Measurements from ENCODE around the gene DAB1. TPM values are rescaled to one million over a fixed set of nuclear protein-coding genes. Genes with fewer than 3 reads are reported as not detected.

Gene DAB1
- total RNA-seq, 1 experiment from 2014 or later, result not detected

- intact Hi-C loops (cut with micrococcal nuclease), result no loop called here
- Histone ChIP-seq H3K4me1 (ENCODE audit: control insufficient read depth in 1 of 2, insufficient read depth in 2 of 2, low read length in 2 of 2) (no peaks in the 10 kb centered on the region), H3K27me3 (ENCODE audit: insufficient read depth, low read length) (peaks cover 7% of the 10 kb centered on the region; the same call in 1 of the 2 replicates), H3K79me2 (ENCODE audit: insufficient read depth, low read length) (no peaks in the 10 kb centered on the region), H3K4me3 (replicated peaks in 1 of 2; ENCODE audit: low read depth in 1 of 2, low read length in 2 of 2) (no peak overlapping the region), H3K9me3 (ENCODE audit: control insufficient read depth in 1 of 2, insufficient read depth in 1 of 2, low read depth in 1 of 2, low read length in 2 of 2) (no peaks in the 10 kb centered on the region), H2AFZ (ENCODE audit: low read depth, low read length, poor library complexity, severe bottlenecking) (no peak overlapping the region), H3K9me2 (ENCODE audit: insufficient read depth) (no peaks in the 10 kb centered on the region), H3K4me2 (ENCODE audit: low read length) (no peak overlapping the region), H3K27ac (ENCODE audit: low read depth, low read length) (no peak overlapping the region), H4K20me1 (ENCODE audit: insufficient read depth) (no peaks in the 10 kb centered on the region), H3K36me3 (ENCODE audit: control insufficient read depth in 1 of 2, insufficient read depth in 2 of 2, low read length in 2 of 2) (no peaks in the 10 kb centered on the region), H3K9ac (ENCODE audit: low read length) (no peak overlapping the region)
- ChIA-PET RAD21 (ENCODE audit: low non-redundant PET in 1 of 2, low total read pairs in 2 of 2, uncharacterized antibody in 2 of 2, unreplicated experiment in 2 of 2) (no interaction called here), POLR2A (interaction anchor here (0.5 kb wide), 1 partner anchor 273 kb away, joined by 3 read pairs; no protein-coding TSS in a partner anchor), CTCF (no interaction called here)
- BruUV-seq (replicated peaks), result no TSS peak
- TF ChIP-seq SIN3A (IDR thresholded peaks at IDR 0.05; ENCODE audit: low read depth) (no peak), POLR2A (IDR thresholded peaks at IDR 0.05; ENCODE audit: borderline replicate concordance, extremely low read depth, insufficient read depth, insufficient read length) (no peak), ZNF274 (IDR thresholded peaks at IDR 0.05; ENCODE audit: low read depth, low read length) (no peak), JUND (IDR thresholded peaks at IDR 0.05) (no peak), SRF (IDR thresholded peaks at IDR 0.05; ENCODE audit: low read depth) (no peak), YY1 (IDR thresholded peaks at IDR 0.05; ENCODE audit: extremely low read depth, insufficient replicate concordance, low read depth, low read length) (no peak), ZBTB33 (IDR thresholded peaks at IDR 0.05; ENCODE audit: extremely low read depth, insufficient replicate concordance, low read length) (no peak), EGR1 (IDR thresholded peaks at IDR 0.05; ENCODE audit: low read depth) (no peak), CEBPB (IDR thresholded peaks at IDR 0.05; ENCODE audit: low read depth) (no peak), ELF1 (IDR thresholded peaks at IDR 0.05; ENCODE audit: borderline replicate concordance, low read depth) (no peak), EZH2 (IDR thresholded peaks at IDR 0.05) (no peak), POLR2AphosphoS5 (IDR thresholded peaks at IDR 0.05; ENCODE audit: low read depth, low read length) (no peak), ATF3 (IDR thresholded peaks at IDR 0.05) (no peak), SP1 (IDR thresholded peaks at IDR 0.05; ENCODE audit: low read depth) (no peak), CBX3 (IDR thresholded peaks at IDR 0.05; ENCODE audit: low read depth) (no peak), RAD21 (IDR thresholded peaks at IDR 0.05; ENCODE audit: low read depth) (no peak), REST (IDR thresholded peaks at IDR 0.05; ENCODE audit: low read depth) (no peak)
- DNase-seq (ENCODE audit: low read depth, low spot score) (no peak), ATAC-seq (no peak)
Observed at GRCh38 chr1:57157818-57158603, 265.8 kb downstream of the DAB1 start.

All from HCT116 (cell line).